ENCODE data around the gene IQGAP2.

Gene IQGAP2

GRCh38 chr5:76718381-76718832, 315.3 kb downstream of the IQGAP2 start:
- no peak for TF ChIP-seq CTCF (IDR thresholded peaks at IDR 0.05)

GRCh38 chr5:76718880-76719279, 315.8 kb downstream of the IQGAP2 start:
- no peak for TF ChIP-seq CTCF (IDR thresholded peaks at IDR 0.05)

GRCh38 chr5:76720988-76721569, 318.0 kb downstream of the IQGAP2 start:
- no peak for TF ChIP-seq CTCF (IDR thresholded peaks at IDR 0.05)

GRCh38 chr5:76723266-76723665, 320.2 kb downstream of the IQGAP2 start:
- no peak for TF ChIP-seq CTCF (IDR thresholded peaks at IDR 0.05)

GRCh38 chr5:76723906-76724305, 320.8 kb downstream of the IQGAP2 start:
- no peak for TF ChIP-seq CTCF (IDR thresholded peaks at IDR 0.05)

- no peak for TF ChIP-seq CTCF (IDR thresholded peaks at IDR 0.05)
Observed at GRCh38 chr5:76724871-76725270, 321.8 kb downstream of the IQGAP2 start.

GRCh38 chr5:76728965-76729364, 325.9 kb downstream of the IQGAP2 start:
- no peak for TF ChIP-seq CTCF (IDR thresholded peaks at IDR 0.05)

Measured in LNCAP (cell line).